Suprapubic skin (tissue), 3 donors: Measurements from ENCODE around the gene RASSF10.

Experiments
- EP300 ChIP-seq: sonication (generic); formaldehyde crosslinking; IDR thresholded peaks from one replicate; pipeline ENCODE4 v1.6.1; 2017; ENCODE audit warnings: antibody characterized with exemption
- TF ChIP-seq, protein P1 (sequence below), 2 donors: fragments of 200-600 bp in 1 of 2; fragments of 450-650 bp in 1 of 2; sonication (generic) in 1 of 2; IDR thresholded peaks; one replicate each; pipeline ENCODE4 v1.5.1; 2016 to 2019; ENCODE audit warnings: antibody characterized with exemption in 2 of 2, mild to moderate bottlenecking in 1 of 2, moderate library complexity in 1 of 2

DNA sequence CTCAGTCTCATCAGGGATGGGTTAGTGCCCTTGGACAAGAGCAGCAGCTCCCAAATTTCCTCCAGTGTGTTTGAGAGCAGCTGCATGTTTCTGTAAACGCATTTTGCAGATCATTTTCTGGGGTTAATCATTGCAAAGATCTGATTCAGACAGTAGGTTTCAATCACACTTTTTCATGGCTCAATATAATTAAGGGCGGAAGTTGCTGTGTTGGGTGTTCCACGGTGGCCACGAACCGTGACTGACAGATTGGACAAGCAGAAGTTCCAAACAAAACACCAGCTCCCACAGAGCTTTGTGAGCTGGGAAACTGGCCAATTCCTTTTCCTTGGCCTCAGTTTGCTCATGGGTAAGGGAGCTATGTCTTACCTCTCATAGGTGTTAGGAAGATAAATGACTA is 8.4 kb upstream of the RASSF10 start:
- TF ChIP-seq EP300, result no peak
- TF ChIP-seq, protein P1, sequence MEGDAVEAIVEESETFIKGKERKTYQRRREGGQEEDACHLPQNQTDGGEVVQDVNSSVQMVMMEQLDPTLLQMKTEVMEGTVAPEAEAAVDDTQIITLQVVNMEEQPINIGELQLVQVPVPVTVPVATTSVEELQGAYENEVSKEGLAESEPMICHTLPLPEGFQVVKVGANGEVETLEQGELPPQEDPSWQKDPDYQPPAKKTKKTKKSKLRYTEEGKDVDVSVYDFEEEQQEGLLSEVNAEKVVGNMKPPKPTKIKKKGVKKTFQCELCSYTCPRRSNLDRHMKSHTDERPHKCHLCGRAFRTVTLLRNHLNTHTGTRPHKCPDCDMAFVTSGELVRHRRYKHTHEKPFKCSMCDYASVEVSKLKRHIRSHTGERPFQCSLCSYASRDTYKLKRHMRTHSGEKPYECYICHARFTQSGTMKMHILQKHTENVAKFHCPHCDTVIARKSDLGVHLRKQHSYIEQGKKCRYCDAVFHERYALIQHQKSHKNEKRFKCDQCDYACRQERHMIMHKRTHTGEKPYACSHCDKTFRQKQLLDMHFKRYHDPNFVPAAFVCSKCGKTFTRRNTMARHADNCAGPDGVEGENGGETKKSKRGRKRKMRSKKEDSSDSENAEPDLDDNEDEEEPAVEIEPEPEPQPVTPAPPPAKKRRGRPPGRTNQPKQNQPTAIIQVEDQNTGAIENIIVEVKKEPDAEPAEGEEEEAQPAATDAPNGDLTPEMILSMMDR (IDR thresholded peaks at IDR 0.05), result no peak
